Ishikawa (cell line): ENCODE results near the gene TTLL13.

ENCODE experiments used
- CEBPB ChIP-seq: IDR thresholded peaks from 2 replicates; pipeline ENCODE4 v1.6.1; 2012
- CREB1 ChIP-seq: IDR thresholded peaks from 2 replicates; pipeline ENCODE4 v1.6.1; 2012; ENCODE audit warnings: low read depth
- EGR1 ChIP-seq: IDR thresholded peaks from 2 replicates; pipeline ENCODE4 v1.6.1; 2012
- EP300 ChIP-seq: IDR thresholded peaks from 2 replicates; pipeline ENCODE4 v1.6.1; 2012; ENCODE audit warnings: borderline replicate concordance
- FOXM1 ChIP-seq: IDR thresholded peaks from 2 replicates; pipeline ENCODE4 v1.6.1; 2012; ENCODE audit warnings: low read depth, borderline replicate concordance
- NFIC ChIP-seq: IDR thresholded peaks from 2 replicates; pipeline ENCODE4 v1.6.1; 2012
- RAD21 ChIP-seq: IDR thresholded peaks from 2 replicates; pipeline ENCODE4 v1.6.1; 2012; ENCODE audit warnings: low read depth
- REST ChIP-seq: IDR thresholded peaks from 2 replicates; pipeline ENCODE4 v1.6.1; 2012; ENCODE audit warnings: low read depth, mild to moderate bottlenecking
- TAF1 ChIP-seq: IDR thresholded peaks from 2 replicates; pipeline ENCODE4 v1.6.1; 2012; ENCODE audit warnings: low read depth, mild to moderate bottlenecking
- TCF12 ChIP-seq: IDR thresholded peaks from 2 replicates; pipeline ENCODE4 v1.6.1; 2012; ENCODE audit warnings: low read depth
- TEAD4 ChIP-seq: IDR thresholded peaks from 2 replicates; pipeline ENCODE4 v1.6.1; 2012
- YY1 ChIP-seq: IDR thresholded peaks from 2 replicates; pipeline ENCODE4 v1.6.1; 2012; ENCODE audit warnings: low read depth
- ZBTB7A ChIP-seq: IDR thresholded peaks from 2 replicates; pipeline ENCODE4 v1.6.1; 2012; ENCODE audit warnings: low read depth
- TF ChIP-seq, protein P1 (sequence below): IDR thresholded peaks from 2 replicates; pipeline ENCODE4 v1.6.1; 2012

GRCh38 chr15:90225504-90226234 lies 23.7 kb upstream of the TTLL13 start:
- TF ChIP-seq, protein P1, sequence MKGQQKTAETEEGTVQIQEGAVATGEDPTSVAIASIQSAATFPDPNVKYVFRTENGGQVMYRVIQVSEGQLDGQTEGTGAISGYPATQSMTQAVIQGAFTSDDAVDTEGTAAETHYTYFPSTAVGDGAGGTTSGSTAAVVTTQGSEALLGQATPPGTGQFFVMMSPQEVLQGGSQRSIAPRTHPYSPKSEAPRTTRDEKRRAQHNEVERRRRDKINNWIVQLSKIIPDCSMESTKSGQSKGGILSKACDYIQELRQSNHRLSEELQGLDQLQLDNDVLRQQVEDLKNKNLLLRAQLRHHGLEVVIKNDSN: no peak
- no peak for TF ChIP-seq CEBPB
- TF ChIP-seq EP300: no peak
- TF ChIP-seq YY1: no peak
- TF ChIP-seq NFIC: no peak
- no peak for TF ChIP-seq RAD21
- TF ChIP-seq TCF12: no peak
- TF ChIP-seq TEAD4: no peak
- no peak for TF ChIP-seq FOXM1
- no peak for TF ChIP-seq TAF1
- TF ChIP-seq REST: no peak
- TF ChIP-seq EGR1: no peak
- no peak for TF ChIP-seq CREB1
- no peak for TF ChIP-seq ZBTB7A
